HG02798 (cell line): ENCODE measurements around the gene TEDC1.

Source experiments
- ATAC-seq: cut with Tn5 transposase; IDR thresholded peaks from one replicate; pipeline ENCODE4 v1.9.1; 2021; ENCODE audit warnings: mild to moderate bottlenecking; ENCODE audit not compliant: unreplicated experiment, poor library complexity

The TEDC1 gene

GRCh38 chr14:105456736-105457617 lies 34.1 kb upstream of the TEDC1 start:
- no peak for ATAC-seq

GRCh38 chr14:105458010-105458409 lies 33.0 kb upstream of the TEDC1 start:
- no peak for ATAC-seq

- ATAC-seq, result no peak
These were observed 32.5 kb upstream of the TEDC1 start for GRCh38 chr14:105458571-105458970.

DNA sequence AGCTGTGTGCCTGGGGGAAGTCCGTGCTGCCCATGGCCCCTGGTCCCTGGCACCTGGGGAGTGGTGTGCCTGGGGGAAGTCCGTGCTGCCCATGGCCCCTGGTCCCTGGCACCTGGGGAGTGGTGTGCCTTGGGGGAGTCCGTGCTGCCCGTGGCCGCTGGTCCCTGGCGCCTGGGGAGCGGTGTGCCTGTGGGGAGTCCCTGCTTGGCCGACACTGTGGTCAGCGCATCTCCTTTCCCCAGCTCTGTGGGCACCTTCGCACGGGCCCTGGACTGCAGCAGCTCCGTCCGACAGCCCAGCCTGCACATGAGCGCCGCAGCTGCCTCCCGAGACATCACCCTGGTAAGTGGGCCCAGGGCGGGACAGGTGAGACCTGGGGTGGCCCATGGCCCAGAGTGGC lies 30.9 kb upstream of the TEDC1 start:
- no peak for ATAC-seq

DNA sequence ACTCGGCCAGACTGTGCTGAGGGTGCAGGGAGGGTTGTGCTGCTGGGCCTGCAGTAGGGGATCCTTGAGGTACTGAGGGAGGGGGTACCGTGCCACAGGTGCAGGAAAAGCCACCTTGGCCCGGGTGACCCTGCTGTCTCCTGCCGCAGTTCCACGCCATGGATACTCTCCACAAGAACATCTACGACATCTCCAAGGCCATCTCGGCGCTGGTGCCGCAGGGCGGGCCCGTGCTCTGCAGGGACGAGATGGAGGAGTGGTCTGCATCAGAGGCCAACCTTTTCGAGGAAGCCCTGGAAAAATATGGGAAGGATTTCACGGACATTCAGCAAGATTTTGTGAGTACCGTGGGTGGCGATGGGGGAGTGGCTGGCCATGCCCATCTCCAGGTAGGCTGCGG lies 30.4 kb upstream of the TEDC1 start:
- no peak for ATAC-seq

- no peak for ATAC-seq
These were observed 29.1 kb upstream of the TEDC1 start for GRCh38 chr14:105461903-105462302.

DNA sequence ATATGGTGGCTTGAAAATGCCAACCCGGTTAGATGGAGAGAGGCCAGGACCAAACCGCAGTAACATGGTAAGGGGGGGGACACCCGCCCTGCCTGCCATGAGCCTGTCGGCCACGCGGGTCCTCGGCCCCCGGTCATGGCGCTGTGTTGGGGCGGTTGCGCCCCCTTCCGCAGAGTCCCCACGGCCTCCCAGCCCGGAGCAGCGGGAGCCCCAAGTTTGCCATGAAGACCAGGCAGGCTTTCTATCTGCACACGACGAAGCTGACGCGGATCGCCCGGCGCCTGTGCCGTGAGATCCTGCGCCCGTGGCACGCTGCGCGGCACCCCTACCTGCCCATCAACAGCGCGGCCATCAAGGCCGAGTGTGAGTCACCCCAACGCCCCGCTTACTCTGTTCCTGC lies 26.5 kb upstream of the TEDC1 start:
- no peak for ATAC-seq

- no peak for ATAC-seq
These were observed 25.6 kb upstream of the TEDC1 start for GRCh38 chr14:105465209-105466031.

GRCh38 chr14:105466531-105467248 lies 24.4 kb upstream of the TEDC1 start:
- ATAC-seq, result no peak

DNA sequence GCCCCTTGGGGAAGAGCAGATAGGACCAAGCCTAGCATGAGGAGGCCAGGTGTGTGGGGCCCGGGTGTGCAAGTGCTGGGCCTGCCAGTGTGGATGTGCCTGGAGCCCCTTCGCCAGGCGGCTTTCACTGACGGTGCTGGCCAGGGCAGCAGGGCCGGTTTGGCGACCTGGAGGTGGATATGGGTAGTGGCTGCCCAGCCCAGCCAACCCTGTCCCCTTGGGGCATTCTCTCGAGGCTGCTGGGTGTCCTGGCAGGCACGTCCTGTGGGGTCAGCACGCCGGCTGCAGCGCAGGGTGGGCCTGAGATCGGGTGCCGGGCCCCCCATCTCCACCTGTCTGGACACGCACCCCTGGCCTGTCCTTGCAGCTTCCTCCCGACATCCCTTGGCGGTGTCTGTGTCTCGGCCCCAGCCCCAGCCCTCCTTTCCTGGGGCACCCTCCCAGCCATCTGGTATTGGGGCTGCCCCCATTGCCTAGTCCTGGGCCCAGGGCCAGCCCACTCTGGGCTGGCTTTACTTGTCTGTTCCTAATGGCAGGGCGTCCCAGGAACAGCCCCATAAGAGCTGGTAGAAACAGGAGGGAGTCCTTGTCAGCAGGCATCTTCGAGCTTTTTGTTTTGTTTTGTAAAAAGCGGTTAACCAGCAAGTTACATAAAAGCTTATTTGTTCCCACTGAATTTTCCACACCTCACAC lies 23.7 kb upstream of the TEDC1 start:
- ATAC-seq, result no peak

GRCh38 chr14:105467942-105468471 lies 23.0 kb upstream of the TEDC1 start:
- no peak for ATAC-seq

GRCh38 chr14:105468621-105469241 lies 22.3 kb upstream of the TEDC1 start:
- no peak for ATAC-seq

GRCh38 chr14:105469456-105470349 lies 21.3 kb upstream of the TEDC1 start:
- no peak for ATAC-seq

DNA sequence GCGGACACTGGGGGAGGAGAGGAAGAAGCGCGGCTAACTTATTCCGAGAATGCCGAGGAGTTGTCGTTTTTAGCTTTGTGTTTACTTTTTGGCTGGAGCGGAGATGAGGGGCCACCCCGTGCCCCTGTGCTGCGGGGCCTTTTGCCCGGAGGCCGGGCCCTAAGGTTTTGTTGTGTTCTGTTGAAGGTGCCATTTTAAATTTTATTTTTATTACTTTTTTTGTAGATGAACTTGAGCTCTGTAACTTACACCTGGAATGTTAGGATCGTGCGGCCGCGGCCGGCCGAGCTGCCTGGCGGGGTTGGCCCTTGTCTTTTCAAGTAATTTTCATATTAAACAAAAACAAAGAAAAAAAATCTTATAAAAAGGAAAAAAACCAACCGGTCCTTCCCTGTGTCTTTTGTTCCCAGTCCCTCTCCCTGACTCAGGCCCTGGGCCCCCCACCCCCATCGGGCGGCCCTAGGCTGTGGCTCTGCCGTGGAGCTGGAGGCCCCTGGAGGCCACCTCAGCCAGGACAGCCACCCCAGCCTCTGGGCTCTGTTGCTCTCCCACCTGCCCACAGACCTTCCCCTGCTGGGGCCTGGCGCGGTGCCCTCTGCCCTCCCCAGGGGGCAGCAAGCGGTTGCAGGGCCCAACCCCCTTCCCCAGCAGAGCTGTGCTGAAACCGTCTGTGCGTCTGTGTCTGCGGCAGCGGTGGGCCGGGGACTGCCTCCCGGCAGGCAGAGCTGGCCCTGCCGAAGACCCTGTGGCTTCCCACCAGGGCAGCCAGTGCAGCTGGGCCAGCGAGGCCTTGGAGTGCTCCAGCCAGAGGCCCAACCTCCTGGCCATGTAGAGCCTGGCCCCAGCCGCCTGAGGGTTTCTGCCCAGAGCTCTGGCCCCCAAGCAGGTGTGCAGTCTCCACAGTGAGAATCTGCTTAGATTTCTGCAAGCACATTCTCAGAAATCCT lies 20.4 kb upstream of the TEDC1 start:
- no peak for ATAC-seq

DNA sequence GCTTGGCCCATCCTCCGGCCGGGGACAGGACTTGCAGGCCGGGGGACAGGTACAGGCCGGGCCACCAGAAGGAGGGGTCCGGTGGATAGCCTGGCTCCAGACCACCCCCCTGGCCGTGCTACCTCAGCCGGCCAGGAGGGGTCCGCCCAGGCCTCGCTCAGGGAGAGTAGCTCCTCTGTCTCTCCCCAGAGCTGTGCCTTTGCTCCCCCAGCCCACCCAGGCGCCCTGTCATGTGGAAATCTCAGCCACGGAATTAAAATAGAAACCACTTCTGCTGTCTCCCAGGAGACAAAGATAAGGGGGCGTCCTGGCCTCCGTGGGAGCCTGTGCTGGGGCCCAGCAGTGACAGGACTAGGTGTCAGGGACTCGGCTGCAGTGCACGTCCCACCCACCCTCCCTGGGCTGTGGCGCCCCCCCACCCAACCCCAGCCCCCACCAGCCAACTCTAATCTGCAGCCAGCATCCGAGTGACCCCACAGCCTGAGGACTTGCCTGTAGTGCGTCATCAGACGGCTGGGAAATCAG lies 19.7 kb upstream of the TEDC1 start:
- ATAC-seq, result no peak

DNA sequence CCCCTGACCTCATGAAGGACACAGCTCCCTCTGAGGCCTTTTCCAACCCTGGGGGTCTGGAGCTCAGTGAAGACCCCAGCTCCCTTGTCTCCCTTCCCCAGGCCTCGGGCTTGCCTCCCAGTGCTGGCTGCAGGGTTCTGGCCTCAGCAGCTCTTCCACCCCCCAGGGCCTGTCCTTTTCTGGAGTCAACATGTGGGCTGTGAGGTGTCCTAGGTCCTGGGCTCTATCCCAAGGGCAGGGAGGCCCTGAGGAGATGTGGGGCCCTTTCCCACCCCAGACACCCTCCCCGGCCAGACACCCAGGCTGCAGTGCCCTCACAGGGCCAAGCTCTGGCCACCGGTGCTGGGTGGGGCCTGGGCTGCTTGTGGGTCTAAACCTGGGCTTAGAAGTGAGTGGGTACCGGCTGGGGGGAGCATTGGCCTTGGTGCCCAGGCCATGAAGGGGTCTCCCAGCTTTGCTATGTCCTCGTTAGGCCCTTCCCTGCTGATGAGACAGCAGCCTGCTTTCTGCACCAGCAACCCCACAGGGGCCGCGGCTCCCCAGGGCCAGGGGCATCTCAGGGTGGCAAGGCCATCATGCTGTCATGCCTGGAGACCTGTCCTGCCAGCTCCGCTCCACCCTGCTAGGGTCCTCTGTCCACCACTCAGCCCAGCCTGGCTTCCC lies 19.1 kb upstream of the TEDC1 start:
- ATAC-seq, result no peak

GRCh38 chr14:105472486-105472991 lies 18.5 kb upstream of the TEDC1 start:
- no peak for ATAC-seq
